Progenitor cell of endocrine pancreas (in vitro differentiated cells): ENCODE data around the gene E2F1. TPM values are rescaled to one million over a fixed set of nuclear protein-coding genes. Genes with fewer than 3 reads are reported as not detected.

Experiments used
- DNase-seq: peaks from one replicate; pipeline ENCODE4 v3.0.0; 2021; ENCODE audit warnings: low spot score; ENCODE audit not compliant: unreplicated experiment
- H3K27ac Mint-ChIP-seq: 2 replicates; pipeline ENCODE4 v1.8.0; 2021; ENCODE audit warnings: mild to moderate bottlenecking, moderate library complexity, mixed read lengths
- H3K27me3 Mint-ChIP-seq: 2 replicates; pipeline ENCODE4 v1.8.0; 2021; ENCODE audit warnings: mixed read lengths
- H3K36me3 Mint-ChIP-seq: 2 replicates; pipeline ENCODE4 v1.8.0; 2022; ENCODE audit warnings: mixed read lengths; ENCODE audit not compliant: insufficient read depth
- H3K4me1 Mint-ChIP-seq: 2 replicates; pipeline ENCODE4 v1.8.0; 2021; ENCODE audit warnings: low read depth, mixed read lengths
- H3K4me3 Mint-ChIP-seq: 2 replicates; pipeline ENCODE4 v1.8.0; 2021; ENCODE audit warnings: low read depth, mild to moderate bottlenecking, moderate library complexity, mixed read lengths
- H3K9me3 Mint-ChIP-seq: 2 replicates; pipeline ENCODE4 v1.8.0; 2021; ENCODE audit warnings: low read depth, mixed read lengths
- total RNA-seq: library from RNA; stranded (reverse); gene quantifications from 2 replicates; pipeline ENCODE4 v1.2.1, GENCODE V29; 2021
- TF ChIP-seq, protein P1 (sequence below): fragments of 200-600 bp; sonication (generic); IDR thresholded peaks from one replicate; pipeline ENCODE4 v1.5.0; 2021; ENCODE audit warnings: antibody characterized with exemption, mild to moderate bottlenecking; ENCODE audit not compliant: unreplicated experiment

E2F1 gene
- total RNA-seq, 1 donor from 2014 or later, result 26.5 TPM

- no peaks in the 10 kb centered on the region for H3K27me3 Mint-ChIP-seq
- TF ChIP-seq, protein P1, sequence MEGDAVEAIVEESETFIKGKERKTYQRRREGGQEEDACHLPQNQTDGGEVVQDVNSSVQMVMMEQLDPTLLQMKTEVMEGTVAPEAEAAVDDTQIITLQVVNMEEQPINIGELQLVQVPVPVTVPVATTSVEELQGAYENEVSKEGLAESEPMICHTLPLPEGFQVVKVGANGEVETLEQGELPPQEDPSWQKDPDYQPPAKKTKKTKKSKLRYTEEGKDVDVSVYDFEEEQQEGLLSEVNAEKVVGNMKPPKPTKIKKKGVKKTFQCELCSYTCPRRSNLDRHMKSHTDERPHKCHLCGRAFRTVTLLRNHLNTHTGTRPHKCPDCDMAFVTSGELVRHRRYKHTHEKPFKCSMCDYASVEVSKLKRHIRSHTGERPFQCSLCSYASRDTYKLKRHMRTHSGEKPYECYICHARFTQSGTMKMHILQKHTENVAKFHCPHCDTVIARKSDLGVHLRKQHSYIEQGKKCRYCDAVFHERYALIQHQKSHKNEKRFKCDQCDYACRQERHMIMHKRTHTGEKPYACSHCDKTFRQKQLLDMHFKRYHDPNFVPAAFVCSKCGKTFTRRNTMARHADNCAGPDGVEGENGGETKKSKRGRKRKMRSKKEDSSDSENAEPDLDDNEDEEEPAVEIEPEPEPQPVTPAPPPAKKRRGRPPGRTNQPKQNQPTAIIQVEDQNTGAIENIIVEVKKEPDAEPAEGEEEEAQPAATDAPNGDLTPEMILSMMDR, result no peak
- H3K4me3 Mint-ChIP-seq, result no peak overlapping the region
- no peaks in the 10 kb centered on the region for H3K9me3 Mint-ChIP-seq
- H3K27ac Mint-ChIP-seq, result peak overlapping the region; percentile 67
- peaks cover 4% of the 10 kb centered on the region for H3K36me3 Mint-ChIP-seq
- DNase-seq, result no peak
- H3K4me1 Mint-ChIP-seq, result peaks cover 16% of the 10 kb centered on the region
Observed at GRCh38 chr20:33658929-33659328, 27.3 kb downstream of the E2F1 start.

DNA sequence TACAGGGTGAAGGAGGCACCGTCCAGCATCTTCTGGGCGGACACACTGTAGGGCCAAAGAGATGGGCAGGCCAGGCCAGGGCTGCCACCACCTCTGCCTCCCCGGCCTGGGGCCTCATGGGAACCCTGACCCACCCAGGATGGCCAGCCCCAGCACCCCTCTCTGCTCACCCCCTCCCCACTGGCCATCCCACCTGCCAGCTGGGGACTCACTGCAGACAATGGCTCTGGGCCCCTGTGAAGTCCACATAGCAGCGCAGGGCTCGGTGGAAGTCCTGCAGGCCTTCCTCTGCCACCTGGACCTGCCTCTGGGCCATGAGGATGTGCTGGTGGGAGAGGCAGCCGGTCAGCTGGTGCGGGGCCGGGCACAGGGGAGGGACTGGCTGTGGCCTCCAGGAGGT lies 27.7 kb downstream of the E2F1 start:
- TF ChIP-seq, protein P1, result no peak
- H3K36me3 Mint-ChIP-seq, result peaks cover 4% of the 10 kb centered on the region
- H3K9me3 Mint-ChIP-seq, result no peaks in the 10 kb centered on the region
- DNase-seq, result no peak
- H3K27ac Mint-ChIP-seq, result no peak overlapping the region
- no peaks in the 10 kb centered on the region for H3K27me3 Mint-ChIP-seq
- H3K4me3 Mint-ChIP-seq, result no peak overlapping the region
- H3K4me1 Mint-ChIP-seq, result peaks cover 20% of the 10 kb centered on the region

DNA sequence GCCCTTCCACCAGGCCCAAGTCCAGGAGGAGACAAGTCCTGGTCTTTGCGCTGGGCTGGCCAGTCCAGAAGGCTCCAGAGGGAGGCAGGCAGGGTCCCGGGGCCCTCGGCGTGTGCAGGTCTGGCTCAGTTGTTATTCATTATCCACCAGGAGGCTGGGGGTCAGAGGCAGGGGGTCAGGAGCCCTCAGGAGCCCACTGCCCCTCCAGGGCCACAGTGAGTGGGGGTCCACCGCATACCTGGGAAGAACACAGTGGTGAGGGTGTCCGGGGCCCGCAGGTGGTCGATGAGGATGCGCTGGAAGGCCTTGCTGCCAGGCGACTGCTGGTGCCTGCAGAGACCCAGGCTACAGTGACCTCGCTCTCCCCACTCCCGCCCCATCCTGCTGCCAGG lies 28.5 kb downstream of the E2F1 start:
- no peak overlapping the region for H3K27ac Mint-ChIP-seq
- no peaks in the 10 kb centered on the region for H3K9me3 Mint-ChIP-seq
- no peak overlapping the region for H3K4me3 Mint-ChIP-seq
- DNase-seq, result no peak
- peaks cover 27% of the 10 kb centered on the region for H3K4me1 Mint-ChIP-seq
- H3K27me3 Mint-ChIP-seq, result no peaks in the 10 kb centered on the region
- TF ChIP-seq, protein P1, result no peak
- H3K36me3 Mint-ChIP-seq, result peaks cover 4% of the 10 kb centered on the region

DNA sequence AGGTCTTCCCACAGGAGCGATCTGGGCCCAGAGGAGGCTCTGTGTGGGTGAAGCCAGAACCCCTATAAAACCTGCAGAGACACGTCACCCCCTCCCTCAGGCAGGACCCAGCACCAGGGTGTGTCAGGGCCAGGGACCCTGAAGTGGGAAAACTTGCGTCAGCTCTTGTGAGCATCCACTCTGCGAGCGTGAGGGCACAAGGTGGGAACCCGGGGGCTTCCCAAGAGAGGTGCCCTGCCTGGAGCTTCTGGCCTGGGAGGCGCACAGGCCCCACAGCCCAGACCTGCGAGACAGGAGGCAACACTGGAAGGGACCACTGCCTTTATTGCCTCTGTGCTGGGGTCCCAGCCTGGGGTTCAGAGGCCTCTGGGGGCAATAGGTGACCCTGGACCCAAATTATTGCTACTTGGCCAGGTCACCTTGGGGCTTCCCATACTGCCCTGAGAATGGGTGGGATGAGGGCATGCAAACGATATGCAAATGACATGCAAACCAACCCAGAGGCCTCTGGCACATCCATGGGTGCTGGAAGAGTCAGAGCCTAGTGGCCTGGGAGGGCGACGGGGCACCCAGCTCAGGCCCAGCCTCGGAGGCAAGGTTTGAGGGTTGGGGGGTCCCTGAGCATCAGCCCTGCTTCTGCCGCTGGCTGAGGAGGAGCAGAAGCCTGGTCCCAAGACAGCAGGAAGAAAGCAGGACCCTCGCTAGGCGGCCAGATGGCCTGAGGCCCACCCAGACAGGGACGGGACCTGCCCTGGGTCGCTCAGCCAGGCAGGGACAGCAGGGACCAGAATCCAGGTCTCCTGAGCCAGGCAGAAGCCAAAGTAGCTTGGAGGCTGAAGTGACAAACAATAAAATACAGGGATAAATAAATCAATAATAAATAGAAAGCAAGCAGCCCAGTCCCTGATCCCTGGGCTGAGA lies 29.1 kb downstream of the E2F1 start:
- H3K4me3 Mint-ChIP-seq, result no peak overlapping the region
- TF ChIP-seq, protein P1, result no peak
- H3K27ac Mint-ChIP-seq, result peak overlapping the region; percentile 59
- H3K36me3 Mint-ChIP-seq, result peaks cover 4% of the 10 kb centered on the region
- peaks cover 32% of the 10 kb centered on the region for H3K4me1 Mint-ChIP-seq
- DNase-seq, result no peak
- H3K27me3 Mint-ChIP-seq, result no peaks in the 10 kb centered on the region
- no peaks in the 10 kb centered on the region for H3K9me3 Mint-ChIP-seq

- TF ChIP-seq, protein P1, result no peak
- Mint-ChIP-seq H3K36me3 (peaks cover 4% of the 10 kb centered on the region), H3K27ac (peak overlapping the region; percentile 59), H3K9me3 (no peaks in the 10 kb centered on the region), H3K4me3 (no peak overlapping the region), H3K4me1 (peaks cover 40% of the 10 kb centered on the region), H3K27me3 (no peaks in the 10 kb centered on the region)
- no peak for DNase-seq
Observed at GRCh38 chr20:33656010-33656782, 30.0 kb downstream of the E2F1 start.
